HG02852 (cell line): ENCODE measurements around the gene AP4M1.

Experiments
- ATAC-seq: cut with Tn5 transposase; IDR thresholded peaks from one replicate; pipeline ENCODE4 v1.9.1; 2021; ENCODE audit warnings: mild to moderate bottlenecking, moderate library complexity; ENCODE audit not compliant: unreplicated experiment

Gene AP4M1

GRCh38 chr7:100107125-100107737 is 5.8 kb downstream of the AP4M1 start:
- ATAC-seq: no peak

- no peak for ATAC-seq
Observed at GRCh38 chr7:100107890-100108289, 6.4 kb downstream of the AP4M1 start.

GRCh38 chr7:100109521-100110163 is 8.2 kb downstream of the AP4M1 start:
- ATAC-seq: no peak

GRCh38 chr7:100111156-100111555 is 9.7 kb downstream of the AP4M1 start:
- no peak for ATAC-seq

GRCh38 chr7:100111914-100112313 is 10.5 kb downstream of the AP4M1 start:
- ATAC-seq: no peak

- ATAC-seq: no peak
Observed at GRCh38 chr7:100115026-100115425, 13.6 kb downstream of the AP4M1 start.

- no peak for ATAC-seq
Observed at GRCh38 chr7:100118388-100119071, 17.1 kb downstream of the AP4M1 start.

- ATAC-seq: peak; percentile 66
Observed at GRCh38 chr7:100119072-100119969, 17.9 kb downstream of the AP4M1 start, which contains the start of the genes CNPY4 and TAF6. Gene CNPY4 (plus strand): TSS chr7:100119634. CDS start chr7:100119745, 111 bp downstream. Gene TAF6 (minus strand): TSS chr7:100119358. CDS start chr7:100114209, 5,149 bp downstream.

GRCh38 chr7:100119970-100120732 is 18.7 kb downstream of the AP4M1 start:
- ATAC-seq: peak; percentile 39

- no peak for ATAC-seq
Observed at GRCh38 chr7:100120733-100121036, 19.2 kb downstream of the AP4M1 start.

- ATAC-seq: no peak
Observed at GRCh38 chr7:100122067-100122466, 20.6 kb downstream of the AP4M1 start.

- no peak for ATAC-seq
Observed at GRCh38 chr7:100122568-100122967, 21.1 kb downstream of the AP4M1 start.

GRCh38 chr7:100124301-100125230 is 23.1 kb downstream of the AP4M1 start:
- ATAC-seq: no peak

GRCh38 chr7:100126239-100126930 is 24.9 kb downstream of the AP4M1 start:
- peak; percentile 26 for ATAC-seq

GRCh38 chr7:100126931-100127865 is 25.8 kb downstream of the AP4M1 start, which contains the start of gene MBLAC1:
Gene MBLAC1 (plus strand): TSS chr7:100126967. CDS start chr7:100127396, 429 bp downstream.
- ATAC-seq: peak; percentile 57

GRCh38 chr7:100127866-100128636 is 26.6 kb downstream of the AP4M1 start:
- no peak for ATAC-seq

GRCh38 chr7:100128637-100128963 is 27.2 kb downstream of the AP4M1 start:
- no peak for ATAC-seq
